Suppressor macrophage treated with lipopolysaccharide for 4 hours (primary cell): Measurements from ENCODE around the gene ZCCHC9.
"Not testable (repeated sequence)": the region's sequence is repeated elsewhere in the genome, so short reads cannot be mapped to it uniquely, and the experiment has no call there.

Source experiments
- DNase-seq: peaks from one replicate; pipeline ENCODE4 v3.0.0-alpha.2; 2020

ZCCHC9 gene, protein sequence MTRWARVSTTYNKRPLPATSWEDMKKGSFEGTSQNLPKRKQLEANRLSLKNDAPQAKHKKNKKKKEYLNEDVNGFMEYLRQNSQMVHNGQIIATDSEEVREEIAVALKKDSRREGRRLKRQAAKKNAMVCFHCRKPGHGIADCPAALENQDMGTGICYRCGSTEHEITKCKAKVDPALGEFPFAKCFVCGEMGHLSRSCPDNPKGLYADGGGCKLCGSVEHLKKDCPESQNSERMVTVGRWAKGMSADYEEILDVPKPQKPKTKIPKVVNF

DNA sequence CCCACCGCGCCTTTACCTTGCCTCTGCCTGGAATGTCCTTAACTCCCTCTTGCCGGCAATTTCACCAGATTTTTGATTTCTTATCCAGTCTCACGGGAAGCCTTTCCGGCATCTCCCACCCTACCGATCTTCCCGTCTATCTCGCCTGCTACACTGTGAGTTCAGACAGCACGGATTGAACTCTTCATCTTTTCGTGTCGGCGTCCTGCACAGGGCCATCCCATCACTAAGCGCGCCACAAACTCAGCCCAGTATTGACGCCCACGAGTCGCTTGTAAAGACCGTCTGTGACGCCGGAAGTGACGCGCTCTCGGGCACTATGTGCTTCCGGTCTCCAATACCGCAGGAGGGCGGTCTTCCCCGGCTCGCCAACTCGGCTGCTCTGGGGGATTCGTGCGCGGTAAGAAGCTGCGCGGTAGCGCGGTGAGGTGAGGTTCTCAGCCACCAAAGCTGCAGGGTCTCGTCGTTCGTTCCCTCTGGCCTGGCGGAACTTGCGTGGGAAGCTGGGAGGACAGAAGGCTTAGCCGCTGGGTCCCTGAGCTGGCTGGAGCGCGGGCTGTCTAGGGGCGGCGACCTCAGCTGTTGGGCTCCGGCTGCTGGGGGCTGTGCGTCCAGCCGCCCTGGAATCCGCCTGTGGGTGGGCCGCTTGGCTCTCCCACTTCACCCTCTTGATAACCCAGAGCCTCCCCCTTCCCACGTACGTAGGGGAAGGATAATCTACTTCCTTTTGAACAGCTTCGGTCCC, at the start of gene ZCCHC9:
ZCCHC9 (plus strand) TSS at position 317 of the 745 bp plus-strand sequence. CDS start 3,171 bp downstream, outside the sequence.
- DNase-seq, result peak; percentile 97

DNA sequence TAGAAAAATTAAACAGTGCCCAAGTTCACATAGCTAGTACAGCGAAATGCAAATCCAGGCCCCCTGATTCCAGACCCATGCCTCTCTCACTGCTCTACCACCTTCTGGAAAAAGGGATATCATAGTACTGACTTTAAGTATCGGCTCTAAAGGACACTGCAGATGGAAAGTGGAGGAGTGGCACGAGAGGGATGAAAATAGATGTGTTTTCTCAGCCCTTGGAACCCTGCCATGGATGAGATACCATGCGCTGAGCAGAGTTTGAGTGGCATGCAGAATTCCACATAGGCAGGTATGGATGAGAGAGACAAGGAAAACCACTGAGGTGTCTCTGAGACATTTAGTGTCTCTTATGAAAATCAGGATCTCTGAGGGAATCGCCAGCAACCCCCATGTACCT, 49.5 kb upstream of the ZCCHC9 start:
- no peak for DNase-seq

DNA sequence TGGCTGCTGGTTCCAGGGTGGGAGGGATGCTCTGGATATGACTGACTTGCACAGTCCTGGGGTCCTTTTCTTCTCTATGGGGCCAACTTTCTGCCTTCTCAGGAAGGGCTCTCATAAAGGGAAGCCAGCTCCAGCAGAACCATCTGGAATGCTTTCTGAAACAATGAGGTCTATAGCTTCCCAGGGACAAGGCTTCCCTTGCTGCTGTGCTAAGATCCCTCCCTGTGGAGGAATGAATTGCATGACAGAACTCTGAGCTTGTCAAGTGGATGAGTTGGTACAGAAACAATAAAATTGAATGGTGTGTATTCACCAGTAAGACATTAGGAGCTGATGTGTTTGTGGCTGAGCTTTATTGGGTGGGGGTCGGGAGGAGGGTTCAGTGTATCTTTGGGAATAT, 48.5 kb upstream of the ZCCHC9 start:
- no peak for DNase-seq

DNA sequence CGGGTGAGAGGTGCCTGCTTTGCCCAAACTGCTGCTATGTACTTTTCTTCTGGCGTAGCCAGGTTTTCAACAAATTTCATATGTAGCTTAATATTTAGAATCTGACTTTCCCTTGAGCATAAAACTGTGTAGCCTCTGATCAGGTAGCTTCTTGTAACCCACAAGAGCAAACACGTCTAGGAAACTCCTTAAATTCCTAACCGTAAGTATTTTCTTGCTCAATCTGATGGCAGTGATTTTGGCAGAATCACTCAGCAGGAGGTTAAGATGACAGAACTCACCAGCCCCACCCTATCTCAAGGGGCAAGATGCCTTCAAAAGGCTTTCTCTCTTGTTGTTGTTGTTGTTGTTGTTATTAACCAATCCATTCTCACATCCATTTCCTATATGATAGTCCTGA, 47.5 kb upstream of the ZCCHC9 start:
- no peak for DNase-seq

DNA sequence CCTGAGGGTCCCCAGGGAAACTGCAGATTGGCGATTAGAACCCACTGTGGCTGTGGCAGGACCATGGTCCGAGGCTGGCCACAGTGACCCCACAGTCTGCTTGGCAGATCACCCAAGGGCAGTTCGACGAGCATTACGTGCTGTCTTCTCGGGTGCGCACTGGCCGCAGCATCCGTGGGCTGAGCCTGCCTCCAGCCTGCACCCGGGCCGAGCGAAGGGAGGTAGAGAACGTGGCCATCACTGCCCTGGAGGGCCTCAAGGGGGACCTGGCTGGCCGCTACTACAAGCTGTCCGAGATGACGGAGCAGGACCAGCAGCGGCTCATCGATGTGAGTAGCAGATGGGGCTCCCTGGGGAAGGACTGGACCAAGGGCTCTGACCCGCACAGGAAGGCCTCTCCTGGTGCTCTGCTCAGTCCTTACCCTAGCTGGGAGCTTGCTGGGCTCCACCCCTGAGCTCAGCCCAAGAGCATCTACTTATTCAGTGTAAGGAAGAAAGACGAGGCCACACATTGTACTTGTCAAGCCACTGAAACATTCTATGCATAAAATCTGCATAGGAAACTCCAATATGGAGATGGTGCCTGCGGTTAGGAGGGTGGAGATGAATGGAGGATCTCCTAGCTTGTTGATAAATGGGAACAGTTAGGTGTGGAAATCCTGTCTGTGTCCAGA, 46.4 kb upstream of the ZCCHC9 start:
- DNase-seq, result no peak

DNA sequence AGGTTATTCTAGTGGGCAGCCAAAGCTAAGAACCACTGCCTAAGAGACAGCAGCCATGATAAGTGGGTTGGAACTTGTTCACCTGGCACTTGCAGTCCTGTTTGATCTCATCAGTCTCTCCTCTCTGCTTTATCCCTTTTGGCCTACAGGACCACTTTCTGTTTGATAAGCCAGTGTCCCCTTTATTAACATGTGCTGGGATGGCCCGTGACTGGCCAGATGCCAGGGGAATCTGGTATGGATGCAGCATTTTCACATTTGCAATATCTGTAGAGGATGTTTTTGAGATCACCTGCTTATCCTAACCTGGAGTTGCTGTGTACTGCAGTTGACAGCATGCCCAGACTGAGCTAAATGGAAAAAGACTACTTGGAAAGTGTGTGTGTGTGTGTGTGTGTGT, 44.6 kb upstream of the ZCCHC9 start:
- no peak for DNase-seq

DNA sequence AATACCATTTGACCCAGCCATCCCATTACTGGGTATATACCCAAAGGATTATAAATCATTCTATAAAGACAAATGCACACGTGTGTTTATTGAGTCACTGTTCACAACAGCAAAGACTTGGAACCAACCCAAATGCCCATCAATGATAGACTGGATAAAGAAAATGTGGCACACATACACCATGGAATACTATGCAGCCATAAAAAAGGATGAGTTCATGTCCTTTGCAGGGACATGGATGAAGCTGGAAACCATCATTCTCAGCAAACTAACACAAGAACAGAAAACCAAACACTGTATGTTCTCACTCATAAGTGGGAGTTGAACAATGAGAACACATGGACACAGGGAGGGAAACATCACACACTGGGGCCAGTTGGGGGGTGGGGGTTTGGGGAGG, 38.6 kb upstream of the ZCCHC9 start:
- not testable (repeated sequence) for DNase-seq

DNA sequence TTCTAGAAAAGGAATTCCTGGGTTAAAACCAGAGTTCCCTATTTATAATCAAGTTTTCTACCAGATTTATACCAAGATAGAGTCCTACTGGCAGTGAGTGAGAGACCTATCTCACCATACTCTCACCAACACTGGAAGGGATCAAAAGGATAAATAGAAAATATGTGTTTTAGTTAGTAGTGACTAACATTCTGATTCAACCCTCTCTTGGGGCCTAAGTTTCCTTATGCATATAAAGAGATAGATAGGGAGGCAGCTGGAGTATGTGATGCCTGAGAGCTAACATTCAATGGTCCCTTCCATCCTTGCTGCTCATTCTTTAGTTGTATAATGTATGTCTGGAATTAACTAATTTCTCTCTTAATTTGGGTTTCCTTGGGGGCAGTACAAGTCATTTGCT, 36.3 kb upstream of the ZCCHC9 start:
- DNase-seq, result no peak

DNA sequence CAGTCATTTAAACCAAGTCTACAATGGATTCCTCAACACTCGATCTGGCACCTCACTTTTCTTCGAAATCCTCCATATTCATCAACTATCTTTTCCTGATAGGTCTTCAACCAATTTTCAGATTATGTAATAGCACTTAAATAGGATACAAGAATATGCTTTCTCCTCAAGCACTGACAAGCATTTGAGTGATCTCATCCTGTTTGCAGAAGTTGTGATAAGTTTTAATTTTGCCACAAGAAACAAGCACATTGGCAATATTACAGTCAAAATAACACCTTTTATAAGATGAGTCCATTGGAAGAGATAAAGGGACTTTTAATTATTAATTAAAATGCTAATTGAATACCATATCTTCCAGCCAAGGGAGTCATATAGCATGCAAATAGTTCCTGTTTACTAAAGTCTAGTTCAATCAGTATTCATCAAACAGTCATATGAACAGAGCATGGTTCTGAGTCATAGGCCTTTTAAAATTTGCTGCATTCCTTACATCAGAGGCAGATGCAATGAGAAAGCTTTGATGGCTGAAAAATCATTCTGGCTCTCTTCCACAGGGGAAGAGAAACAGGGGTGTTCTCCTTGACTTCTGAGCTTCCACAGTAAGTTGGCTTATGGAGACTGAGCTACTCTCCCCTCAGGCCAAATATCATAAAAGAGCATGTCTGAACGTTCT, 32.7 kb upstream of the ZCCHC9 start:
- DNase-seq, result peak; percentile 74

DNA sequence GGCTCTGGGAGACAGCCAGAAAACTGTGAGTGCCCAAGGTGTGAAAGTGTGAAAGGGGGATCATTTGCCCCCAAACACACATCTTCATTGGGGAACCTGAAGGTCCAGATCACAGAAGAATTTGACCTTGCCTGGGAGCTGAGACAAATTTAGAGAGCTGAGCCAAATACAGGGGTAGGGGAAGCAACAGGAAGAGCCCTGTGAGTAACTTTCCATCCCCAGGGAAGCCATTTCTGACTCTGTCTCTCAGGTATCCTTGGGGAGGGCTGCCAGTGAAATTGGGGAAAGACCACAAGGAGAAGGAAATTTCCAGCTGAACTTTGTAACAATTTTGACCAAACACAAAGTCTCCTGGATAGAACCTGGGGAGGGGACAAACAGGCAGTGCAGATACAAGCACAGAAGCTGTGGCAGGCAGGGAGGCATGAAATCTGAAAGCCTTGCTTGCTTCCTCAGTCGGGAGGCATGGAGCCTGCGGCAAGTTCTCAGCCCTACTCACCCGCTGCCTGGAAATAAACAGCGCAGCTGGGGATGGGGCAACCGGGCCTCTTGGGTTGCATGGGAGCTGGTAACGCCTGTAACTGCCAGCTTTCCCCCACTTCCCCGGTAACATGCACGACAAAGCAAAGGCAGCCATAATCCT, 31.5 kb upstream of the ZCCHC9 start:
- no peak for DNase-seq

DNA sequence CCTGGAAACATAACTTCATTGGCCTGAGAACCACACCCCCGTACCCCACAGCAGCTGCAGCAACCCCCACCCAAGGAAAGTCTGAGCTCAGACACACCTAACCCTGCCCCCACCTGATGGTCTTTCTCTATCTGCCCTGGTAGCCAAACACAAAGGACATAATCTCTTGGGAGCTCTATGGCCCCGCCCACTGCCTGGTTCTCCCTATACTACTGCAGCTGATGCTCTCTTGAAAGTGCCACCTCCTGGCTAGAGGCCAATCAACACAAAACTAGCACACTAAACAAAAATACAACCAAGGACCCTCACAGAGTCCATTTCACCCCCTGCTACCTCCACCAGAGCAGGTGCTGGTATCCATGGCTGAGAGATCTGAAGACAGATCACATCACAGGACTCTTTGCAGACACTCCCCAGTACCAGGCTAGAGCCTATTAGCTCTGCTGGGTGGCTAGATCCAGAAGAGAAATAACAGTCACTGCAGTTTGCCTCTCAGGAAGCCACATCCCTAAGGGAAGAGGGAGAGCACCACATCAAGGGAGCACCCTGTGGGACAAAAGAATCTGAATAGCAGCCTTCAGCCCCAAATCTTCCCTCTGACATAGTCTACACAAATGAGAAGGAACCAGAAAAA, 30.9 kb upstream of the ZCCHC9 start:
- not testable (repeated sequence) for DNase-seq

DNA sequence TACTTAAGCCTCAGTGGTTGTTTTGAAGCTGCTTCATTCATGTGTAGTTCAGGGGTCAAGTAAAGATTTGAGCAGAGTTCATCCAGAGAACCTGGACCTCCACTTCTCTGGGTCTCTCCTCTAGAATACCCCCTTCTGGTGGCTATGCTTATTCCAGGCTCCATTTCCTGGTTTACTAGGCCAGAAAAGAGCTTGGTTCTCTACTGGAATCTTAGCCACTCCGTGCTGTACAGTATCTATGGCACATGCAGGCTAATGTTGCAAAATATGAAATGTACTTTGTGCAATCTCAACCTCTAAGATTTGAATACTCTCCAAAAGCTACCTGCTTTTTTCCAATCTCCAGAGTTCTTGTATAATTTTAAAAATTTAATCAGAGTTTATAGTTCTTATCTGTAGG, 17.4 kb upstream of the ZCCHC9 start:
- DNase-seq, result no peak

DNA sequence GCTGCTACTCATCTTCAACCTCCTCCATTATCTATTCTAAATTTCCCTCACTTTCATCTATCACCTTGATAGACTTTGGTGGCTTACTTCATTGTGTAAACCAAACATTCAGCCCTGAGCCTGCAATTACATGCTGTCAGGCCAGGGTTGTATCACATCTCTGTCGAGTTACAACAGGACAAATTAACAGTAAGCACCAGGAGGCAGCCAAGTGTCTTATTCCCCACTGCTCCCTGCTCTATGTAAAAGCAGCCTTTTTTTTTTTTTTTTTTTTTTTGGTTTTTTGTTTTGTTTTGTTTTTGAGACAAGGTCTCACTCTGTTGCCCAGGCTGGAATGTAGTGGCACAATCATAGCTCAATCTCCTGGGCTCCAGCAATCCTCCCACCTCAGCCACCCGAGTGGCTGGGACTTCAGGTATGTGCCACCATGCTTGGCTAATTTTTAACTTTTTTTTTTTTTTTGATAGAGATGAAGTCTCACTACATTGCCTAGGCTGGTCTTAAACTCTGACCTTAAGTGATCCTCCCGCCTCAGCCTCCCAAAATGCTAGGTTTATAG, 15.2 kb upstream of the ZCCHC9 start:
- DNase-seq, result no peak

DNA sequence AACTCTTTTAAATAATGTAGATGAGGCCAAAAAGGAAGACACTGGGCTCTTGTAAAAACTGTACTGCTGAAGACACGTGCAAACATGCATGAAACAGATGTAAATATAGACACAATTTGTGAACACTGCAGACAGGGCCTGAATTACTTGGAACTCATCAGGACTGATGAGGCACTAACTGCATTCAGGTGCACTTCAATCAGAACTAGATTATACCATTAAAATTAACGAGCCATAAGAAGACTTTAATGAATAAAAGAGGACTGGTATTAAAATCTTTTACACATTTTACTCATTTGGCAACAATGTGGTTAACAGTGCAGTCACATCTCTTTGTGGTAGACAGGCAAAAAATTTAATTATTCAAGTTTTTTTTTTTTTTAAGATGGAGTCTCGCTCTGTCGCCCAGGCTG, 13.4 kb upstream of the ZCCHC9 start:
- DNase-seq, result no peak

DNA sequence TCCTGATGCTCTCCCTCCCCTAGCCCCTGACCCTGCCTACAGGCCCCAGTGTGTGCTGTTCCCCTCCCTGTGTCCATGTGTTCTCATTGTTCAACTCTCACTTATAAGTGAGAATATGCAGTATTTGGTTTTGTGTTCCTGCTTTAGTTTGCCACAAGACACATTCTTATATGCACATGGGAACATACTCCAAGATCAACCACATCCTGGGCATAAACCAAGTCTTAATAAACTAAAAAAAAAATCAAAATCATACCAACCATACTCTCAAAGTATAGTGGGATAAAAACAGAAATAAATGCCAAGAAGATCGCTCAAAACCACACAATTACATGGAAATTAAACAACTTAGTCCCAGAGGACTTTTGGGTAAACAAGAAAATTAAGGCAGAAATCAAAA, 11.2 kb upstream of the ZCCHC9 start:
- DNase-seq, result no peak

DNA sequence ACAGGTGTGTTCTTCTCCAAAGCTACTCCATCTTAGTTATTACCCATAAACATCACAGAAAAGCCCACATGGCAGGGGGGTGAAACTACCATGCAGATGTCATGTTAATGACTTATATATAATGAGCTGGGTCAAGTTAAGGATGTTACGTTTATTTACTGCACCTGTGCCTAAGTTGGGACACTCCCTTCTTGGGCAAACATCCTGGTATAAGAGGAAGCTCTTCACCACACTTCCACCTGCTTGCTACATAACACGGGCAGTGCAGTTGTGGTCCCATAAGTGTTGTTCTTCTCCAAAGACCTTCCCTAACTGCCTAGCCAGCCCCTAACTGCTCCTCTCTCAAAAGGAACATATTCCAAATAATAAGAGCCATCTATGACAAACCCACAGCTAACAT, 9.3 kb upstream of the ZCCHC9 start:
- DNase-seq, result no peak

DNA sequence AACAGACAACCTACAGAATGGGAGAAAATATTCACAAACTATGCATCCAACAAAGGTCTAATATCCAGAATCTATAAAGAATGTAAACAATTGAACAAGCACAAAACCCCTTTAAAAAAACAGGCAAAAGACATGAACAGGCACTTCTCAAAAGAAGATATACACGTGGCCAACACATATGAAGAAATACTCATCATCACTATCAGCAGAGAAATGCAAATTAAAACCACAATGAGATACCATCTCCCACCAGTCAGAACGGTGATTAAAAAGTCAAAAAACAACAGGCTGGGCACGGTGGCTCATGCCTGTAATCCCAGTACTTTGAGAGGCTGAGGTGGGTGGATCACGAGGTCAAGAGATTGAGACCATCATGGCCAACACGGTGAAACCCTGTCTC, 7.4 kb upstream of the ZCCHC9 start:
- DNase-seq, result not testable (repeated sequence)

DNA sequence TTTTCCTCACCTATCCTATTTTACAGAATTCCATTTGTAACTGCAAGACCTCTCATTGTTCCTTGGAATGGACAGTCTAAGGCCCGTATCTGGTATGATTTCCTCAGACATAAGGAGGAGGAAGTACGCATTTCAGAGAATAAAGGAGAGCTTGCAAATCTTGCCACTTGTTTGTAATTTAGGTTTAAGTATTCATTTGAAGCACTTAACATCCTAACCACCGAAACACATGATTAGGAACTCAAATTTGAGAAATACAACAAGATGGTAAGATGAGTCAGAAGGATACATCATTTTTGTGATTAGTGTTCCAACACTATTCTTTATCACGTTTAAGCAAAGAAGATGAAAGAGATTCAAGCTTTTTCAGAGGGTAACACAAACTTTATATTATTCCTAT, 3.9 kb upstream of the ZCCHC9 start:
- no peak for DNase-seq

DNA sequence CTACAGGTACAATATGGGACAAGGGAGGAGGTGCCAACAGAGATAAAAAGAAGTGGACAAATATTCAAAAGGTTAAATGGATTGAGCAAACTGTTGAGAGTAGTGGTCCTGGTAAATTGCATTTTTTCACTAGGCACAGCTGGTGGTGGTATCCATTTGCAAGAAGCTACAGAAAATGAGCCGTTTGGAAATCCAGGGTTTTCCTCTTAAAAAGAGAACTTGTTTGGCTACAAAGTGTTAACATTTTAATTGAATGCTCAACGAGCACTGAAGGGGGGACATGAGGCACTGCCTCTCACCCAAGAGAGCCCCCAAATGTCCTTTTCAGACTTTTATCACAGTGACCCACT, 491 bp upstream of the ZCCHC9 start:
- DNase-seq, result peak; percentile 31

DNA sequence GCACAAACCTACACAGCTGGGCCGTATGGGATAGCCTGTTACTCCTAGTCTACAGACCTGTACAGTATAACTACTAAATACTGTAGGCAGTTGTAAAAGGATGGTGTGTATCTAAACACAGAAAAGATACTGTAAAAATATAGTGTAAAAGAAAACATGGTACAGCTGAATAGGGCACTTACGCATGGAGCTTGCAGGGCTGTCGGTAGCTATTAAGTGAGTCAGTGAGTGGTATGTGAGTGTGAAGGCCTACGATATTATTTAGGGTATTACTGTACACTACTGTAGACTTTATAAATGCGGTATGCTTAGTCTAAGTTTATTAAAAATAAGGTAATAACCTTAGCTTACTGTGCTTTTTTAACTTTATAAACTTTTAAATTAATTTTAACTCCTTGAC, 1.2 kb downstream of the ZCCHC9 start:
- no peak for DNase-seq

DNA sequence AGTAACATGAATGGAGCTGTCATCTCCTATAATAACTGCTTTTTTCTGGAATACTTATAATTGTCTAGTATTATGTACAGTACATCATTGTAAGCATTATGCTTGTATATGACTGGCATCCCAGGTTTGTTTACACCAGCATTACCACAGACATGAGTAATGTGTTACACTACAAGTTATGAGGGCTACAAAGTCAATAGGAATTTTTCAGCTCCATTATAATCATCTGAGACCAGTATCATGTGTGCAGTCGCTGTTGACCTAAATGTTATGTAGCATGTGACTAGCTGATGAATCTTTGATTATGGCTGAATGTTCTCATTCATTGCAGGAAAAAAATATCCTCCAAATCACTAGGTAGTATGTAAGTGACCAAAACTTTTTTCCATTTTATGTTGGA, 2.2 kb downstream of the ZCCHC9 start:
- no peak for DNase-seq

DNA sequence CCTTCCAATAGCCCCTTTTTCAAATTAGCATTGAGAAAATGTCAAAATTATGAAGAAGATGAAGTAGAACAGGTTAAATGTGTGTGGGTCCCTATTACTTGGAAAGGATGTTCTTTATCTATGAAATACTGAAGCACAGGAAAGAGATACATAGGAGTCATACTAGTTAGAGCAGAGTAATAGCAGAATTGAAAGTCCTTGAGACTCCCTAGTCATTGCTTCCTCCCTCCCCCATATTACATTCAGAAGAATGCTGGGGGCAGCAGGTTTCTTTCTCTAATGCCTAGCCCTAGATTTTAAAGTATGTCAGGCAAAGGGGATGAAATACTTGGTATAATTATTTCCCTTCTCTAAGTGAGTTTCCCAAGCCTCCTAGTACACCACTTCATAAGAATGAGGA, 4.4 kb downstream of the ZCCHC9 start:
- DNase-seq, result peak; percentile 40
